Heart left ventricle (tissue), 13 donors: ENCODE data around the gene ELMO3.

Experiments used
- POLR2A ChIP-seq, 2 donors: fragments of 450-650 bp; IDR thresholded peaks; one replicate each; pipeline ENCODE4 v1.6.1; 2017; ENCODE audit warnings: antibody characterized with exemption in 2 of 2, mild to moderate bottlenecking in 2 of 2, moderate library complexity in 2 of 2
- TF ChIP-seq, protein P1 (sequence below), 12 donors: fragments of 200-600 bp; sonication (generic) in 4 of 12; IDR thresholded peaks; one replicate each; pipeline versions ENCODE4 v1.5.0 to v1.8.0; 2018 to 2022; ENCODE audit warnings: antibody characterized with exemption in 12 of 12, mild to moderate bottlenecking in 5 of 12
- donor health status: ischemic (EF 13 %, LVEDD 7.1; RV severe dilation, severe dysfunction).
- donor health status: DM: no; HTN: yes; CAD: no.
- donor health status: DM: no; HTN: no; CAD: no.
- donor health status: ischemic (EF 25% LVEDD 6.9; RV normal size, moderate dysfunction).
- donor health status: ischemic (EF 25% LVEDD 5.7; RV mildly dilated, moderate dysfunction).
- donor health status: ischemic (EF 35%, LVEDD 5.7; RV mildly dilated, moderate dysfunction).
- donor health status: nonischemic (EF 11% LVEDD 7.7; RV severe dilation, severe dysfunction).
- donor health status: DM: yes; HTN: yes; CAD: no.
- donor health status: PGD.
- donor health status: ischemic (EF 29% LVEDD 5.4; RV normal size, mild dysfunction).
- donor health status: nonischemic (EF 23%, LVEDD 6.1; RV moderate dilation, normal function).

DNA sequence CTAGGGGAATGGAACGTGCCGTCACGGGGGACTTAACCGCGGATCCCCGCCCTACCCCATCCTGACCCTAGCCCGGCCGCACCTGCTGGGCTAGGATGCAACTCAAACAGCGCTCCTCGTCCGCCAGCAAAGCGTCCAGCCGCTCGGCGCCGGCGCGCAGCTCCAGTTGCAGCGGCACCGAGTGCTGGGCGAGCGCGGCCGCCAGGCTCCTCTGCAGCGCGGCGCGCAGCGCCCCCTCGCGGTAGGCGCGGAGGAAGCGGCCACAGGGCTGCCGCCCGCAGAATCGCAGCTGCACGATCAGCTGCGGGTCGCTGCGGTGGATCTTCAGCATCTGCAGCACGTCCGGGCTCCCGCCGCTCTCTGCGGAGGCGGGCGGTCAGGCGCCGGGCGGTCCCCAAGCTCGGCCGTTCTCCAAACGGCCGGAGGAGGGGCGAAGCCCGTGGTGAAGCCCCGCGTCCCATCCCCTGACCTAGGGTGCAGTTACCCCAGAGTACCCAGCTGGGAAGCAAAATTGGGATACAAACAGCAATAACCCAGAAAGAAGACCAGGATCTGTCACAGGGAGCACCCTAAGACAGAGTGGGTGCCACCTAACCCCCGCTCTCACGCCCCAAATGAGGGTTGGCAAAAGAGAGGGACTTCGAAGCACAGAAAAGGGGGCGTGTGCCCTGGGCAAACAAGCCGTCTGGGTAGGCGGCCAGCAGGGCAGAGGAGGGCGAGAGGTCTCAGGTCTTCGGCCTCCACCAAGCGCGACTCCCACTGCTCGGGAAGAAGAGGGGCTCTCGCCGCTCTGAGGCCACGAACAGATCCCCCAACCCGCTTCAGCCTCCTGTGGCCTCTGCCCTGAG, 43.4 kb upstream of the ELMO3 start:
- TF ChIP-seq, protein P1, sequence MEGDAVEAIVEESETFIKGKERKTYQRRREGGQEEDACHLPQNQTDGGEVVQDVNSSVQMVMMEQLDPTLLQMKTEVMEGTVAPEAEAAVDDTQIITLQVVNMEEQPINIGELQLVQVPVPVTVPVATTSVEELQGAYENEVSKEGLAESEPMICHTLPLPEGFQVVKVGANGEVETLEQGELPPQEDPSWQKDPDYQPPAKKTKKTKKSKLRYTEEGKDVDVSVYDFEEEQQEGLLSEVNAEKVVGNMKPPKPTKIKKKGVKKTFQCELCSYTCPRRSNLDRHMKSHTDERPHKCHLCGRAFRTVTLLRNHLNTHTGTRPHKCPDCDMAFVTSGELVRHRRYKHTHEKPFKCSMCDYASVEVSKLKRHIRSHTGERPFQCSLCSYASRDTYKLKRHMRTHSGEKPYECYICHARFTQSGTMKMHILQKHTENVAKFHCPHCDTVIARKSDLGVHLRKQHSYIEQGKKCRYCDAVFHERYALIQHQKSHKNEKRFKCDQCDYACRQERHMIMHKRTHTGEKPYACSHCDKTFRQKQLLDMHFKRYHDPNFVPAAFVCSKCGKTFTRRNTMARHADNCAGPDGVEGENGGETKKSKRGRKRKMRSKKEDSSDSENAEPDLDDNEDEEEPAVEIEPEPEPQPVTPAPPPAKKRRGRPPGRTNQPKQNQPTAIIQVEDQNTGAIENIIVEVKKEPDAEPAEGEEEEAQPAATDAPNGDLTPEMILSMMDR (IDR thresholded peaks at IDR 0.05) = peak; percentile 91 to 99 (median 97)
- TF ChIP-seq POLR2A (IDR thresholded peaks at IDR 0.05) = peak in 1 of 2 donors; percentile 29
